Thoracic aorta (tissue), 2 donors: ENCODE results near the gene BTBD17. TPM values are rescaled to one million over a fixed set of nuclear protein-coding genes. Genes with fewer than 3 reads are reported as not detected.

Source experiments
- ATAC-seq: fragments of 150-250 bp; one replicate; pipeline ENCODE4 v1.8.0; 2017; ENCODE audit warnings: low read depth; ENCODE audit not compliant: insufficient number of reproducible peaks, low FRiP score
- DNase-seq: peaks from one replicate; pipeline ENCODE4 v3.0.0-alpha.2; 2020; ENCODE audit warnings: low spot score
- H3K27ac ChIP-seq, 2 donors: fragments of 200-600 bp; sonication (generic); 1 replicate in 1 of 2; 2 replicates in 1 of 2; pipeline ENCODE4 v1.5.1; 2016; ENCODE audit warnings: mild to moderate bottlenecking in 2 of 2, moderate library complexity in 2 of 2
- H3K27me3 ChIP-seq: fragments of 200-600 bp; sonication (generic); replicated peaks from 2 replicates; pipeline ENCODE4 v1.6.0; 2016; ENCODE audit warnings: mild to moderate bottlenecking; ENCODE audit not compliant: insufficient read depth
- H3K36me3 ChIP-seq: fragments of 200-600 bp; sonication (generic); one replicate; pipeline ENCODE4 v1.5.1; 2016
- H3K4me1 ChIP-seq, 2 donors: fragments of 200-600 bp; sonication (generic); 1 replicate in 1 of 2; 2 replicates in 1 of 2; pipeline versions ENCODE4 v1.5.1 to v1.6.0; 2016; ENCODE audit warnings: low read depth in 2 of 2, mild to moderate bottlenecking in 1 of 2; ENCODE audit not compliant: control insufficient read depth in 1 of 2
- H3K4me3 ChIP-seq: fragments of 200-600 bp; sonication (generic); 2 replicates; pipeline ENCODE4 v1.5.1; 2016; ENCODE audit warnings: mild to moderate bottlenecking
- H3K9me3 ChIP-seq: fragments of 200-600 bp; sonication (generic); 2 replicates; pipeline ENCODE4 v1.5.1; 2016
- total RNA-seq, 2 donors: library from RNA; depleted of rRNA; stranded (reverse); fragments of >200 nt; gene quantifications; one replicate each; pipeline versions ENCODE4 v1.1.0 to v1.2.3, GENCODE V29; 2016
- TF ChIP-seq, protein P1 (sequence below): fragments of 200-600 bp; sonication (generic); IDR thresholded peaks from one replicate; pipeline ENCODE4 v1.5.1; 2019; ENCODE audit warnings: antibody characterized with exemption

The BTBD17 gene
- total RNA-seq, 2 donors from 2014 or later: not detected

DNA sequence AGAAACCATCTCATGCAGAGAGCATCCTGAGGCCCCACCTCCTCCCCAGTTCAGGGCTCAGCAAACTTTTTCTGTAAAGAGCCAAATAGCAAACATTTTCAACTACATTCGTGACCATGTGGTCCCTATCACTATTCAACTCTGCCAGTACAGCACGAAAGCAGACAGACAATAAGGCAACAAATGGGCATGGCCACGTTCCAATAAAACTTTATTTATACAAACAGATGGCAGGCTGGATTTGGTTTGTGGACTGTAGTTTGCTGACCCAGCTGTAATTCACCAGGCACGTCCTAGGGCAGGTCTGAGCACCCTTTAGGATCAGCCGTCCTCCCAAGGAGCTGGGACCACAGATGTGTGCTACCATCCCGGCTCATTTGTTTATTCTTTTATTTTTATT is 43.1 kb upstream of the BTBD17 start:
- no peak for DNase-seq
- Histone ChIP-seq H3K4me3 (no peak overlapping the region), H3K9me3 (no peaks in the 10 kb centered on the region), H3K36me3 (no peaks in the 10 kb centered on the region), H3K27me3 (no peaks in the 10 kb centered on the region), H3K27ac (no peak overlapping the region), H3K4me1 (no peaks in the 10 kb centered on the region)
- ATAC-seq: no peak
- TF ChIP-seq, protein P1, sequence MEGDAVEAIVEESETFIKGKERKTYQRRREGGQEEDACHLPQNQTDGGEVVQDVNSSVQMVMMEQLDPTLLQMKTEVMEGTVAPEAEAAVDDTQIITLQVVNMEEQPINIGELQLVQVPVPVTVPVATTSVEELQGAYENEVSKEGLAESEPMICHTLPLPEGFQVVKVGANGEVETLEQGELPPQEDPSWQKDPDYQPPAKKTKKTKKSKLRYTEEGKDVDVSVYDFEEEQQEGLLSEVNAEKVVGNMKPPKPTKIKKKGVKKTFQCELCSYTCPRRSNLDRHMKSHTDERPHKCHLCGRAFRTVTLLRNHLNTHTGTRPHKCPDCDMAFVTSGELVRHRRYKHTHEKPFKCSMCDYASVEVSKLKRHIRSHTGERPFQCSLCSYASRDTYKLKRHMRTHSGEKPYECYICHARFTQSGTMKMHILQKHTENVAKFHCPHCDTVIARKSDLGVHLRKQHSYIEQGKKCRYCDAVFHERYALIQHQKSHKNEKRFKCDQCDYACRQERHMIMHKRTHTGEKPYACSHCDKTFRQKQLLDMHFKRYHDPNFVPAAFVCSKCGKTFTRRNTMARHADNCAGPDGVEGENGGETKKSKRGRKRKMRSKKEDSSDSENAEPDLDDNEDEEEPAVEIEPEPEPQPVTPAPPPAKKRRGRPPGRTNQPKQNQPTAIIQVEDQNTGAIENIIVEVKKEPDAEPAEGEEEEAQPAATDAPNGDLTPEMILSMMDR: no peak

DNA sequence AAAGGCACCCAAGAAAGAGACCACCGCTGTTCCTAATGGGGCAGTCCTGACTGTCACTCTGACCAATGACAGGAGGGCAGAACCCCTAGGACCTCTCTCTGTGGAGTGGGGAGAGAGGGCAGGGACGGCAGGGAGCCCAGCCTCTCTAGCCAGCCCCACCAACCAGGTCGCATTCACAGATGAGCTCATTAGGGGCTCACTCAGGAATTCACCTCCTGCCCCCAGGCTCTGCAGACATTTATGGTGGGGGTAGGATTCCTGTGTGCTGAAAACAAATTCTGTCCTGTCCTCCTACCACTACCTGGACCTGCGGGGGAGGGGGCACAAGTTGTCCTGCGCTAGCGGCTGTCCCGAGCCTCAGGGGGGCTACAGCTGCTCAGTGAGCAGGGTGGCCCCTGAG is 42.5 kb upstream of the BTBD17 start:
- Histone ChIP-seq H3K4me1 (no peaks in the 10 kb centered on the region), H3K36me3 (no peaks in the 10 kb centered on the region), H3K4me3 (no peak overlapping the region), H3K27me3 (no peaks in the 10 kb centered on the region), H3K27ac (no peak overlapping the region), H3K9me3 (no peaks in the 10 kb centered on the region)
- DNase-seq (no peak), ATAC-seq (no peak)
- TF ChIP-seq, protein P1: no peak

DNA sequence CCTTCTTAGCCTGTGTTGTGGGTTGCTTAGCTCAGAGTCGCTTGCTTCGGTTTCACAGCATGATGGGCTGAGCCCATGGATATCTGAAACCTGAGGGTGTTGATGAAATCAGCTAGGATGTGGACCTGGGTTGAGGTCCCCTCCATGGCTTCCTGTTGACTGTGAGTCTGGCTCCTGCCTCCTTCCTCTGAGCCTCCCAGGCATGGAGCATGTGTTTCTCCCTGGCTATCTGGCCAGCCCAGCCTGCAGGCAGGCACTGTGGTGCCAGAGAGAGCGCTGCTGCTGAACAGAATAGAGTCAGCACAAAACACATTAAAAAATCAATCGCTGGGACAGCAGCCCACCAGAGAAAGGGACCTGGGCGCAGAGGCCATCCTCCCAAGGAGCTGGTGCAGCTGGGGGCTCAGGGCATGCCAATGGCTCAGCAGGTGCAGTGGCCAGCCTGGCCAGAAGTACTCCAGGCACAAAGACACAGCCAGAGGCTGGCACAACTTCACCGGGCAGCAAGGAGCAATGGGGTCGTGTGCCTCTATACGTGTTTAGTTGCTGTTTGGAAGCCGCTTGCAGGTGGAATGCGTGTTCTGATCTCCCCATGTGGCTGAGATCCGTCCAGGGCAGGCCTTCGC is 42.0 kb upstream of the BTBD17 start:
- DNase-seq (no peak), ATAC-seq (no peak)
- TF ChIP-seq, protein P1: no peak

DNA sequence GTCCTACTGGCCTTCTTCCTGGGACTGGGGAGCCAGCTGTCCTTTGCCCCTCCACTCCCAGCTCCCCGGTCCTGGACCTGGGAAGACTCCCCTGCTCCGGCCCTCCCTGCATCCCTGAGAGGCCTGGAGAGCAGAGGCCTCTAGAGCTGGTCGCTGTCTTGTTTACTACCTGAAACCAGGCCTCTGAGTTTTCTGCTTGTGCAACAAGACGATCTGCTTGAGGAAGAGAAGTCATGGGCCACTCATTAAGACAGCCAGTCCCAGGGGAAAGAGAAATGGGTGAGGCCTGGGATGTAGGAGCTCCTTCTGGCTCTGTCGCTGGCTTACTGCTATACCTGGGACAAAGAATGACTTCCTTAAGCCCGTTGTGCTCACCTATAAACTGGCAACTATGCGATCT is 40.4 kb upstream of the BTBD17 start:
- Histone ChIP-seq H3K27me3 (no peaks in the 10 kb centered on the region), H3K4me1 (no peaks in the 10 kb centered on the region), H3K4me3 (no peak overlapping the region), H3K36me3 (no peaks in the 10 kb centered on the region), H3K9me3 (no peaks in the 10 kb centered on the region), H3K27ac (no peak overlapping the region)
- DNase-seq (no peak), ATAC-seq (no peak)
- TF ChIP-seq, protein P1: no peak

More for the DNA sequence above, 42.0 kb upstream of the BTBD17 start:
- H3K4me3 ChIP-seq: no peak overlapping the region
- H3K27me3 ChIP-seq: no peaks in the 10 kb centered on the region
- H3K9me3 ChIP-seq: no peaks in the 10 kb centered on the region
- H3K27ac ChIP-seq: no peak overlapping the region
- H3K36me3 ChIP-seq: no peaks in the 10 kb centered on the region
- H3K4me1 ChIP-seq: no peaks in the 10 kb centered on the region

DNA sequence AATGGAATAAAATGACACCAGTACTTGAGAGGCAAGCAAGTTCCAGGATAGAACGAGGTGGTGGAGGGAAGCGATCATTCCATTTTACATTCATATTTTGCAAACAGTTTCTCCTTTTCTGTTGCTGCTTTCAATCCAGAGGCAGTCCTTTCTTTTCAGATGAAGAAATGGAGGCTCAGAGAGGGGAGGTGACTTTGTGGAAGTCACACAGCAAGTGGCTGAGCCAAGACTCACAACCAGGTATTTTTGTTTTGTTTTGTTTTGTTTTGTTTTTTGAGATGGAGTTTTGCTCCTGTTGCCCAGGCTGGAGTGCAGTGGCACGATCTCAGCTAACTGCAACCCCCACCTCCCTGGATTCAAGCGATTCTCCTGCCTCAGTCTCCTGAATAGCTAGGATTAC is 34.9 kb upstream of the BTBD17 start:
- Histone ChIP-seq H3K27ac (no peak overlapping the region), H3K9me3 (no peaks in the 10 kb centered on the region), H3K36me3 (no peaks in the 10 kb centered on the region), H3K4me3 (no peak overlapping the region), H3K27me3 (no peaks in the 10 kb centered on the region), H3K4me1 (peaks cover 13 to 30% of the 10 kb centered on the region in 2 donors)
- no peak for ATAC-seq
- TF ChIP-seq, protein P1: no peak
- DNase-seq: no peak
